SH-SY5Y (cell line): ENCODE results near the gene VAV2.

Experiments
- GATA2 ChIP-seq: IDR thresholded peaks from 2 replicates; pipeline ENCODE4 v1.6.1; 2011; ENCODE audit warnings: mild to moderate bottlenecking, low read depth, low read length
- GATA3 ChIP-seq: IDR thresholded peaks from 2 replicates; pipeline ENCODE4 v1.6.1; 2011; ENCODE audit warnings: low read depth, mild to moderate bottlenecking, low read length, moderate library complexity

GRCh38 chr9:133978899-133979272 lies 13.2 kb downstream of the VAV2 start:
- TF ChIP-seq GATA2 (no peak), GATA3 (no peak)
